Amniotic stem cell (primary cell): ENCODE measurements around the gene C15orf39.
"Not testable (repeated sequence)": the region's sequence is repeated elsewhere in the genome, so short reads cannot be mapped to it uniquely, and the experiment has no call there.

ENCODE experiments used
- DNase-seq: peaks from one replicate; lab custom pipeline; 2025; lab: John Stamatoyannopoulos, UW

The C15orf39 gene

GRCh38 chr15:75201616-75202250, at the start of gene C15orf39:
TSS of gene C15orf39 (plus strand) at chr15:75201882. CDS start at chr15:75206049, 4,167 bp downstream.
- DNase-seq = peak; percentile 21

GRCh38 chr15:75152382-75153079, 49.2 kb upstream of the C15orf39 start:
- DNase-seq = no peak

GRCh38 chr15:75153087-75153486, 48.6 kb upstream of the C15orf39 start:
- no peak for DNase-seq

- no peak for DNase-seq
Measured at GRCh38 chr15:75153565-75154276, 48.0 kb upstream of the C15orf39 start.

GRCh38 chr15:75154461-75155062, 47.1 kb upstream of the C15orf39 start:
- no peak for DNase-seq

- DNase-seq = no peak
Measured at GRCh38 chr15:75156326-75157215, 45.1 kb upstream of the C15orf39 start.

GRCh38 chr15:75158402-75158801, 43.3 kb upstream of the C15orf39 start:
- DNase-seq = no peak

- DNase-seq = no peak
Measured at GRCh38 chr15:75159244-75159643, 42.4 kb upstream of the C15orf39 start.

- DNase-seq = no peak
Measured at GRCh38 chr15:75161106-75161916, 40.4 kb upstream of the C15orf39 start.

GRCh38 chr15:75161917-75162414, 39.7 kb upstream of the C15orf39 start:
- no peak for DNase-seq

- no peak for DNase-seq
Measured at GRCh38 chr15:75163150-75163564, 38.5 kb upstream of the C15orf39 start.

- no peak for DNase-seq
Measured at GRCh38 chr15:75164625-75165350, 36.9 kb upstream of the C15orf39 start.

GRCh38 chr15:75166489-75167063, 35.1 kb upstream of the C15orf39 start:
- not testable (repeated sequence) for DNase-seq

- DNase-seq = no peak
Measured at GRCh38 chr15:75167588-75168350, 33.9 kb upstream of the C15orf39 start.

- DNase-seq = no peak
Measured at GRCh38 chr15:75168374-75168773, 33.3 kb upstream of the C15orf39 start.

GRCh38 chr15:75170203-75170602, 31.5 kb upstream of the C15orf39 start:
- no peak for DNase-seq

- DNase-seq = no peak
Measured at GRCh38 chr15:75170711-75171341, 30.9 kb upstream of the C15orf39 start.

GRCh38 chr15:75171408-75171807, 30.3 kb upstream of the C15orf39 start:
- no peak for DNase-seq
